Spleen (tissue), 7 donors: ENCODE results near the gene FAM171A1.

Source experiments
- POLR2A ChIP-seq, 3 donors: fragments of 450-650 bp; IDR thresholded peaks; one replicate each; pipeline ENCODE4 v1.5.1; 2017; ENCODE audit warnings: antibody characterized with exemption in 3 of 3, mild to moderate bottlenecking in 1 of 3
- POLR2AphosphoS5 ChIP-seq, 3 donors: sonication (generic); formaldehyde crosslinking; IDR thresholded peaks; one replicate each; pipeline ENCODE4 v1.5.1; 2017; ENCODE audit warnings: antibody characterized with exemption in 3 of 3
- TF ChIP-seq, protein P1 (sequence below), 11 experiments: fragments of 200-600 bp in 7 of 11; fragments of 450-650 bp in 4 of 11; sonication (generic) in 4 of 11; IDR thresholded peaks in 8 of 11; conservative IDR thresholded peaks in 3 of 11; 1 replicate in 7 of 11; 2 replicates in 4 of 11; pipeline versions ENCODE4 v1.4.0 to v1.8.0; 2016 to 2021; ENCODE audit warnings: antibody characterized with exemption in 11 of 11, inconsistent platforms in 4 of 11, mild to moderate bottlenecking in 1 of 11
- donor health status: DM: no; HTN: no; CAD: no; lungs with moderate emphysema.
- donor health status: DM: no; HTN: no; CAD: no.
- donor health status: DM: no; HTN: no; CAD: no.

GRCh38 chr10:15370856-15371701, at the start of gene FAM171A1:
- no peak for TF ChIP-seq POLR2A (IDR thresholded peaks at IDR 0.05)
- TF ChIP-seq, protein P1, sequence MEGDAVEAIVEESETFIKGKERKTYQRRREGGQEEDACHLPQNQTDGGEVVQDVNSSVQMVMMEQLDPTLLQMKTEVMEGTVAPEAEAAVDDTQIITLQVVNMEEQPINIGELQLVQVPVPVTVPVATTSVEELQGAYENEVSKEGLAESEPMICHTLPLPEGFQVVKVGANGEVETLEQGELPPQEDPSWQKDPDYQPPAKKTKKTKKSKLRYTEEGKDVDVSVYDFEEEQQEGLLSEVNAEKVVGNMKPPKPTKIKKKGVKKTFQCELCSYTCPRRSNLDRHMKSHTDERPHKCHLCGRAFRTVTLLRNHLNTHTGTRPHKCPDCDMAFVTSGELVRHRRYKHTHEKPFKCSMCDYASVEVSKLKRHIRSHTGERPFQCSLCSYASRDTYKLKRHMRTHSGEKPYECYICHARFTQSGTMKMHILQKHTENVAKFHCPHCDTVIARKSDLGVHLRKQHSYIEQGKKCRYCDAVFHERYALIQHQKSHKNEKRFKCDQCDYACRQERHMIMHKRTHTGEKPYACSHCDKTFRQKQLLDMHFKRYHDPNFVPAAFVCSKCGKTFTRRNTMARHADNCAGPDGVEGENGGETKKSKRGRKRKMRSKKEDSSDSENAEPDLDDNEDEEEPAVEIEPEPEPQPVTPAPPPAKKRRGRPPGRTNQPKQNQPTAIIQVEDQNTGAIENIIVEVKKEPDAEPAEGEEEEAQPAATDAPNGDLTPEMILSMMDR (IDR thresholded peaks at IDR 0.05 in 8 of 11, conservative IDR thresholded peaks at IDR 0.05 in 3 of 11) = peak in 3 of 11 experiments; percentile 21 to 36 (median 26)
- no peak for TF ChIP-seq POLR2AphosphoS5 (IDR thresholded peaks at IDR 0.05)
